Fibroblast of pulmonary artery (primary cell): ENCODE measurements around the gene MUC20.

Experiments used
- DNase-seq: peaks from one replicate; pipeline ENCODE4 v3.0.0-alpha.2; 2010; ENCODE audit warnings: low read depth
- H3K4me3 ChIP-seq: replicated peaks from 2 replicates; pipeline ENCODE4 v1.5.1; 2011; ENCODE audit warnings: low read depth, mild to moderate bottlenecking, control low read depth, low read length, moderate library complexity
- TF ChIP-seq, protein P1 (sequence below): IDR thresholded peaks from 2 replicates; pipeline ENCODE4 v1.5.1; 2011; ENCODE audit warnings: mild to moderate bottlenecking, control low read depth, low read length, inconsistent platforms; ENCODE audit errors: missing control alignments

The MUC20 gene

DNA sequence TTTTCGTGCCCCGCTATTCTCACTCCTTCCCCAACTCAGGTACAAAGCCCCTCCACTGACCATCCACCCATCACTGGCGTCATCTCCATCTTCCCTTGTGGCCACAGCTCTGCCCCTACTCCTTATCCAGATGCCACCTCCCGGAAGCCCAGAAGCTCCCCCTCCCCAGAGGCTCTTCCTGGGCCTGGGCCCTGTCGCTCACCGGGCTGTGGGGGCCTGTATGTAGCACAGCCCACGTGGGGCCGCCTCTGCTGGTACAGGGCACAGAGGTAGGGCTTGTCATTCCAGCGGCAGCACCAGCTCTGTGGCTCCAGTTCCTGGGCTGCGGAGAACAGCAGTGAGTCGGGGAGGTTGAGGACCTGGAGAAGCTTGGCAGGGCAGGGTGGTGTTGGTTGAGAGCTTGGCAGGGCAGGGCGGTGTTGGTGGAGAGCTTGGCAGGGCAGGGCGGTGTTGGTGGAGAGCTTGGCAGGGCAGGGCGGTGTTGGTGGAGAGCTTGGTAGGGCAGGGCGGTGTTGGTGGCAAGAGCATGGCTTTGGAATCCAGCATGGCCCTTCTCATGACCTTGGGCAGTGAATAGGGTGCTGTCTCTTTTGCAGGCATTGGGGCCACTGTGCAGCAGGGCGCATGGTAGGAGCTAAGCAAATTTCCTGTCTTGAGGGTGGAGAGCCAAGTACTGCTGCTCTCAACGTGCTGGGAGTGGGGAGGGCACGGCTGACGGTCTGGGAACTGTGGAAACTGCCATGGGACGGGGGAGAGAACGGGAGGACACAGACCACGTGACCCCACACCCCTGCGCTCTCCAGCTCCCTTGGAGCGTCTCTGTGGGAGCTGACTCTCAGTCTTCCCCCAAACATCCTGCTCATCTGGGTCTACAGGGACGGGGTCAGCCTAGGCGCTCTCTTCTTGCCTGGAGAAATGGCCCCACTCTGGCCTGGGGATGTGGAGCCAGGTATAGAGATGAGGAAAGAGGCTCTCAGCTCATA lies 43.4 kb downstream of the MUC20 start:
- TF ChIP-seq, protein P1, sequence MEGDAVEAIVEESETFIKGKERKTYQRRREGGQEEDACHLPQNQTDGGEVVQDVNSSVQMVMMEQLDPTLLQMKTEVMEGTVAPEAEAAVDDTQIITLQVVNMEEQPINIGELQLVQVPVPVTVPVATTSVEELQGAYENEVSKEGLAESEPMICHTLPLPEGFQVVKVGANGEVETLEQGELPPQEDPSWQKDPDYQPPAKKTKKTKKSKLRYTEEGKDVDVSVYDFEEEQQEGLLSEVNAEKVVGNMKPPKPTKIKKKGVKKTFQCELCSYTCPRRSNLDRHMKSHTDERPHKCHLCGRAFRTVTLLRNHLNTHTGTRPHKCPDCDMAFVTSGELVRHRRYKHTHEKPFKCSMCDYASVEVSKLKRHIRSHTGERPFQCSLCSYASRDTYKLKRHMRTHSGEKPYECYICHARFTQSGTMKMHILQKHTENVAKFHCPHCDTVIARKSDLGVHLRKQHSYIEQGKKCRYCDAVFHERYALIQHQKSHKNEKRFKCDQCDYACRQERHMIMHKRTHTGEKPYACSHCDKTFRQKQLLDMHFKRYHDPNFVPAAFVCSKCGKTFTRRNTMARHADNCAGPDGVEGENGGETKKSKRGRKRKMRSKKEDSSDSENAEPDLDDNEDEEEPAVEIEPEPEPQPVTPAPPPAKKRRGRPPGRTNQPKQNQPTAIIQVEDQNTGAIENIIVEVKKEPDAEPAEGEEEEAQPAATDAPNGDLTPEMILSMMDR, result no peak
- no peak for DNase-seq
- no peak overlapping the region for H3K4me3 ChIP-seq

DNA sequence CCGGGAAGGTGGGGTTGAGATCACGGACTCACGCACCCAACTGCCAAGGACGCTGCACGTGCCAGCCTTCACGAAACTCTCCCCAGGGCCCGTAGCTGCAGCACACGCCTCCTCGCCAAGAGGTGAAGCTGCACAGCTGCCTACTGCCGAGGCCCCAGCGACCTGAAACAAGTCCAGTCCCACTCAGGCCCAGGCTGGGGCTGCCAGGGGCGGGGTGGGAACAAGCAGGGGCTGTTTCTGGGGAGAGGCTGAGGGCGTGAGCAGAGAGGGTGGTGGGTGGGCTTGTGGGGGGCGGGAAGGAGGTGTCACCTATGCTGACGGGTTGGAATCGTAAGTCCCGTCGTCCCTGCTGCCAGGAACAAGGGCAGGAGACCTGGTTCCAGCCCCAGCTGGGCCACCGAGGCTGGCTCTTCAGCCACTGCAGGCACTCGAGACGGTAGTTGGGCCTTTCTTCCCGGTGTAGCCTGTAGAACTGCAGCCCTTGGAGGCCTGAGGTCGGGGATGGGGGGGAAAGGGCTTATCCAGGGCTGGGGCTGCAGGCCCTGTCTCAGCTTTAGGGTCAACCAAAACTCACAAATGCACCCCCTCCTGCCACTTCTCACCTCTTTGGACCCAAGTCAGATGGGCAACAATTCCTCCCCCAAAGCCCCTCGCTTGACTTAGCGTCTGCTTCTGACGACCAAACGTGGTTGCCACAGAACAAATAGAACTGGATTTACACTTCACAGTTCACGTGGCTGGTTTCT lies 44.4 kb downstream of the MUC20 start:
- TF ChIP-seq, protein P1, result no peak
- H3K4me3 ChIP-seq, result no peak overlapping the region
- no peak for DNase-seq

DNA sequence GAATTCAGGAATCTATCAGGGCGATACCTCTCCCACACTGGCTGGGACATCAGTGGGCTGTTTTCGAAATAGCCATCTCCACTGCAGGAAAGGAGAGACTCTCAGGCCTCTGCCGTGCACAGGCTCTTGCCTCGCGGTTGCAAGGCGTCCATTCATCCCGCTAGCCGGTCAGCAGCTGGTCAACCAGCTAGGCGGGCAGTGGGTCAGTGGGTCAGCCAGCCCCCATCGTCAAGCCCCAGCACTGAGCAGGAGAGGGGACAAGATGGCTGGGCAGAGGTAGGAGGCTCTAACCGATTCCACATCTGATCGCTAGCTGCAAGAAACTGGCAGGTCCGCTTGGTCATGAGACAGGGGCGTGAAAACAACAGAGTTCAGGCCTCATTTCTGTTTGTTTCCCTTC lies 45.9 kb downstream of the MUC20 start:
- TF ChIP-seq, protein P1, result no peak
- H3K4me3 ChIP-seq, result no peak overlapping the region
- DNase-seq, result no peak

DNA sequence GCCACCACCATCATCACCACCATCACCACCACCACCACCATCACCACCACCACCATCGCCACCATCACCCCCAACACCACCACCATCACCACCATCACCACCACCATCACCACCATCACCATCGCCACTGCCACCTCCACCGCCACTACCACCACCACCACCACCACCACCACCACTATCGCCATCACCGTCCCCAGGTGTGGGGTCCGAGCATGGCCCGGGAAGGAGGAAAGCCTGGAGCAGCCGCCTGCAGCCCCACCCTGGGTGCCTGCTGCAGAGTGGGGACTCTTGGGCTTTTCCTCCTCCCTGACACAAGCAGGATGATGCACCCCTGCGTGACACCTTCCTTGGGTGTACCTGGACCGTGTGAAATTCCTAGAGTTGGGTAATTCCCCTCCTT lies 47.0 kb downstream of the MUC20 start:
- TF ChIP-seq, protein P1, result no peak
- H3K4me3 ChIP-seq, result no peak overlapping the region
- no peak for DNase-seq

DNA sequence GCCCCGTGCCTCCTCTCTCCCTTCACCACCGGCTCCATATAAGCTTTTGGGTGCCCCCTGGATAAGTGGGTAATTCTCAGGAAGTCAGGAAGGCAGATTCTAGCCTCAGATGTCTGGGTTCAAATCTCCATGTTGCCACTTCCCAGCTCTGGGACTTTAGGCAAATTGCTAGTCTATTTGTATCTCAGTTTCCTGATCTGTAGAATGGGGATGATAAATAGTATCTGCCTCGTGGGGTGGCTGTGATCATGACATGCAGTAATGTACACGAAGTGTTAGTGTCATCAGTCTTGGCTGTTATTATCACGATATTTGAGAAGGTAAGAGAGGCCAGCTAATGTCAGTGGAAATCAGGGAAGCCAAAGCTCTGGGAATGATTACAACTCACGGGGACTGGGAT lies 47.6 kb downstream of the MUC20 start:
- TF ChIP-seq, protein P1, result no peak
- no peak overlapping the region for H3K4me3 ChIP-seq
- no peak for DNase-seq

DNA sequence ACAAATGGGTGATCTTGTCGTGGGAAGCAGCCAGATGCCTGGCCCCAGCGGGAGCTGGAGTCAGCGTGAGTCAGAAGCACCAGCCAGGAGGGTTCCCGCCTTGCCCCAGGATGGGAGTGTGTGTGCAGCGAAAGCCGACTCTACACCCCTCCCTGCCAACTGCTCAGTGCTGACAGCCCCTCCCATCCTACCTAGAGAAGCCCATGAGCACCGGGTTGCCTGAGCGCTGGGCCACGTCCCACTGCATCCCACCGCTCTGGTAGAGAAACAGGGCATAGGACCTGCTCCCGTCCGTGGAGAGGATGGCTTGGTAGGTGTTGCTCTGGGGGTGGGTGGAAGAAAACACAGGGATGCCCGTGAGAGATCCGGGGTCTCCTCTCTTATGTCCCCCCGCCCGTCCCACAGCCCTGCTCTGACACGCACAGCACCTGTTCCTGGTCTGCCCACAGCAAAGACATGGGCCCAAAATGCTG lies 48.1 kb downstream of the MUC20 start:
- H3K4me3 ChIP-seq, result no peak overlapping the region
- no peak for DNase-seq
- TF ChIP-seq, protein P1, result no peak
